Pancreas (tissue), 10 donors: ENCODE measurements around the gene CELF3. TPM values are rescaled to one million over a fixed set of nuclear protein-coding genes. Genes with fewer than 3 reads are reported as not detected.
A peak's percentile ranks its signal among the peaks of the same experiment; 100 is the strongest.

ENCODE experiments used
- ATAC-seq, 4 donors: fragments of 200-7000 bp; cut with Tn5 transposase; one replicate each; pipeline versions ENCODE4 v1.8.0 to v1.9.1; 2020; ENCODE audit warnings: mild to moderate bottlenecking in 4 of 4, moderate library complexity in 4 of 4
- DNase-seq, 6 donors: peaks; one replicate each; pipeline ENCODE4 v3.0.0-alpha.2; 2020
- FAIRE-seq: peaks from 2 replicates; lab custom pipeline; 2012; peaks lifted over from hg19 to GRCh38; lab: Jason Lieb, UNC
- H3K27ac ChIP-seq, 4 donors: fragments of 200-600 bp; sonication (generic); 1 replicate in 3 of 4; 2 replicates in 1 of 4; pipeline versions ENCODE4 v1.5.0 to v1.8.0; 2020
- H3K27me3 ChIP-seq, 4 donors: fragments of 200-600 bp; one replicate each; pipeline ENCODE4 v1.8.0; 2021
- H3K36me3 ChIP-seq, 3 donors: fragments of 200-600 bp; sonication (generic) in 1 of 3; one replicate each; pipeline versions ENCODE4 v1.5.0 to v1.8.0; 2020 to 2021
- H3K4me1 ChIP-seq, 3 donors: fragments of 200-600 bp; one replicate each; pipeline ENCODE4 v1.8.0; 2021
- H3K4me3 ChIP-seq, 4 donors: fragments of 200-600 bp; sonication (generic) in 2 of 4; one replicate each; pipeline versions ENCODE4 v1.5.0 to v1.8.0; 2020 to 2021
- H3K9me3 ChIP-seq, 4 donors: fragments of 200-600 bp; one replicate each; pipeline ENCODE4 v1.8.0; 2021
- WGBS, 2 donors: extraction: QIAGEN DNeasy Blood & Tissue Kit; methylation state at CpG; one replicate each; pipeline ENCODE4 v1.1.7; 2013; 5-methylcytosine and 5-hydroxymethylcytosine counted together
- intact Hi-C, 3 donors: fragments of 100-400 bp; cut with DNase I; formaldehyde crosslinking; loops; one replicate each; pipeline versions ENCODE4 v1.11.1 to v1.14.2; 2022
- polyA plus RNA-seq, 2 donors: library from polyadenylated mRNA; stranded (reverse); fragments of 200-250 nt; gene quantifications; one replicate each; pipeline ENCODE4 v1.2.3, GENCODE V29; 2013
- total RNA-seq, 6 donors: library from RNA; stranded (reverse); fragmentation: NEBNext Ultra II Directional in 4 of 6; extraction: Animal tissue kit (Norgen Biotek cat#: 25700) in 4 of 6; gene quantifications; one replicate each; pipeline versions ENCODE4 v1.2.1 to v1.2.4, GENCODE V29; 2021 to 2023
- TF ChIP-seq, protein P1 (sequence below), 4 donors: fragments of 200-600 bp; sonication (generic) in 3 of 4; IDR thresholded peaks; one replicate each; pipeline versions ENCODE4 v1.5.0 to v1.8.0; 2021; ENCODE audit warnings: antibody characterized with exemption in 4 of 4
- donor health status: healthy with polysubstance abuse.
- donor health status: DM: no; HTN: no; CAD: no; lungs with moderate emphysema.
- donor health status: DM: no; HTN: no; CAD: no.
- donor health status: control.
- donor health status: control.
- donor health status: Bipolar disorder and iron deficiency.
- donor health status: DM: yes; HTN: yes; CAD: no.
- donor health status: DM: no; HTN: no; CAD: no.
- donor health status: DM: no; HTN: no; CAD: no.
- donor health status: DM: yes; HTN: yes; CAD: no.

CELF3 gene
- total and polyA plus RNA-seq, 8 donors = 1.1 to 76.3 (median 5.9) TPM

GRCh38 chr1:151708891-151709290 lies 7.7 kb downstream of the CELF3 start:
- ATAC-seq (no peak), FAIRE-seq (no peak), DNase-seq (peak in 1 of 6 donors; percentile 62)
- Histone ChIP-seq H3K9me3 (no peaks in the 10 kb centered on the region), H3K27me3 (no peaks in the 10 kb centered on the region), H3K4me1 (no peaks in the 10 kb centered on the region), H3K27ac (no peak overlapping the region), H3K36me3 (no peaks in the 10 kb centered on the region), H3K4me3 (no peak overlapping the region)
- intact Hi-C loops = no loop called here
- TF ChIP-seq, protein P1, sequence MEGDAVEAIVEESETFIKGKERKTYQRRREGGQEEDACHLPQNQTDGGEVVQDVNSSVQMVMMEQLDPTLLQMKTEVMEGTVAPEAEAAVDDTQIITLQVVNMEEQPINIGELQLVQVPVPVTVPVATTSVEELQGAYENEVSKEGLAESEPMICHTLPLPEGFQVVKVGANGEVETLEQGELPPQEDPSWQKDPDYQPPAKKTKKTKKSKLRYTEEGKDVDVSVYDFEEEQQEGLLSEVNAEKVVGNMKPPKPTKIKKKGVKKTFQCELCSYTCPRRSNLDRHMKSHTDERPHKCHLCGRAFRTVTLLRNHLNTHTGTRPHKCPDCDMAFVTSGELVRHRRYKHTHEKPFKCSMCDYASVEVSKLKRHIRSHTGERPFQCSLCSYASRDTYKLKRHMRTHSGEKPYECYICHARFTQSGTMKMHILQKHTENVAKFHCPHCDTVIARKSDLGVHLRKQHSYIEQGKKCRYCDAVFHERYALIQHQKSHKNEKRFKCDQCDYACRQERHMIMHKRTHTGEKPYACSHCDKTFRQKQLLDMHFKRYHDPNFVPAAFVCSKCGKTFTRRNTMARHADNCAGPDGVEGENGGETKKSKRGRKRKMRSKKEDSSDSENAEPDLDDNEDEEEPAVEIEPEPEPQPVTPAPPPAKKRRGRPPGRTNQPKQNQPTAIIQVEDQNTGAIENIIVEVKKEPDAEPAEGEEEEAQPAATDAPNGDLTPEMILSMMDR (IDR thresholded peaks at IDR 0.05) = no peak
- 70 to 79% methylated on average over 15 of the region's 15 CpGs for WGBS, 2 donors

DNA sequence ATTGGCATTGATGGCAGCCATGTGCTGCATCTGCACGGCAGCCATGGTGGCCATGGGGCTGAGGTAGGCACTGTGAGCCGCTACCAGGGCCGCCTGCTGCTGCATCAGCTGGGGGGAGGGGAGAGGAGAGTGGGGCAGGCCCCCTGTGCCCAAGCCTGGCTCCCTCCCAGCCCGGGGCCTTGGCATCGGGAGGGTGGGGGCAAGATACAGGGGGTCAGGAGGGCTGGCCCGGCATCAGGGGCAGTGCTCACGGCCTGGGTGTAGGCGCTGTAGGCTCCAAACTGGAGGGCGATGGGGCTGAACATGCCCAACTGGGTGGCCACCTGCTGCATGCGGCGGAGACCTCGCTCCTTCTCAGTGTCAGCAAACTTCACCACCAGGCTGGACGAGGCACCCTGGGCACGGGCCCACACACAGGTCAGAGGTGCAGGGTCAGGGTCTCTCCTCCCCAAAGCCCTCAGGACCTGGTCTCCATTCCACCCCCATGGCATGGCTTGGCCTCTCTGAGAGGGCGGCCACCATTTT lies 9.0 kb downstream of the CELF3 start:
- Histone ChIP-seq H3K36me3 (no peaks in the 10 kb centered on the region), H3K4me3 (no peak overlapping the region), H3K27ac (no peak overlapping the region), H3K27me3 (no peaks in the 10 kb centered on the region), H3K9me3 (no peaks in the 10 kb centered on the region), H3K4me1 (no peaks in the 10 kb centered on the region)
- ATAC-seq (no peak), DNase-seq (peak in 1 of 6 donors; percentile 67), FAIRE-seq (no peak)
- 84 to 85% methylated on average over 13 to 15 of the region's 15 CpGs for WGBS, 2 donors
- intact Hi-C loops = no loop called here
- TF ChIP-seq, protein P1 (IDR thresholded peaks at IDR 0.05) = no peak

DNA sequence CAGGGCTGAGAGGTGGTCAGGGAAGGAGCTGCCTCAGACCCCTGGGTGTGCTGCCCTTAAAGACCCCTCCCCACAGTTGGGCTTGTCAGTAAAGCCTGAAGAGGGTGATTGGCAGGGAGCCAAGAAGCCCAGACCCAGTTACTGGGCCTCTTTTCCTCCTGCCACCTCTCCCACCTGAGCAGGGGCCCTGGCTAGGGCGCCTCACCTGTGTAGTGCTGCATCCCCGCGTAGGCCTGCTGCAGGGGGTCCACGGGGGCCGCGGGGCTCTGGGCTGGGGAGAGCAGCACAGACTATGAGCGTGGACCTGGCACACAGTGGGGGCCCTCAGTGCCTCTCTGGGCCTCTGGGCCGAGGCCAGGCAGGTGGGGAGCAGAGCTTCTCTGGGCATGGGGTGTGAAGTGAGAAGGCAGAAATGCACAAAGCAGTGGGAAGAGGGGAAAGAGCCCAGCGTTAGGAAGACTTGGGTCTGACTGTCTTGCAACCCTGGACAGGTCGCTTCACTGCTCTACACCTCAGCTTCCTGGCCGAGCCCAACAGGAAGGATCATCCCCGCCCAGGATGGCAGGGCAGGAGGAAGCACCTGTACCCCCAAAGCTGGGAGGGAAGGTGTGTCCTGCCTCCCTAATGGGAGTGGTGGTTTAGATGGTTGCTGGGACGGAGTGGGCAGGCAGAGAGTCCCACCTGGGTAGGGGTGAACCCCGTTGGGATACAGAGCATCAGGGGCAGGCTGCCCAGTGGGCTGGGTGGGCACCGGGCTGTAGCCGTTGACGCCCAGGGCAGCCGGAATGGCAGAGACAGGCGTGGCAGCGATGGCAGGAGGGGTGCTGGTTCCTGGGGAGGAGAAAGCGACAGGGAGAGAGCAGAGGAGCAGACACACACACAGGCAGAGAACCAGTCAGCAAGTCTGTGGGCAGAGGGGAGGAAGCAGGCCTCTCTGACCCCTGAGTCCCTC lies 9.9 kb downstream of the CELF3 start:
- H3K27me3 ChIP-seq = no peaks in the 10 kb centered on the region
- DNase-seq (peak in 1 of 6 donors; percentile 53), FAIRE-seq (no peak), ATAC-seq (no peak)
- TF ChIP-seq, protein P1 (IDR thresholded peaks at IDR 0.05) = no peak
- H3K4me1 ChIP-seq = no peaks in the 10 kb centered on the region
- no peaks in the 10 kb centered on the region for H3K9me3 ChIP-seq
- 73 to 78% methylated on average over 21 of the region's 21 CpGs for WGBS, 2 donors
- H3K36me3 ChIP-seq = no peaks in the 10 kb centered on the region
- H3K27ac ChIP-seq = no peak overlapping the region
- H3K4me3 ChIP-seq = no peak overlapping the region
- intact Hi-C loops = no loop called here

- Histone ChIP-seq H3K9me3 (no peaks in the 10 kb centered on the region), H3K4me3 (no peak overlapping the region), H3K27ac (no peak overlapping the region), H3K27me3 (no peaks in the 10 kb centered on the region), H3K36me3 (no peaks in the 10 kb centered on the region), H3K4me1 (no peaks in the 10 kb centered on the region)
- TF ChIP-seq, protein P1 (IDR thresholded peaks at IDR 0.05) = no peak
- DNase-seq = no peak
- intact Hi-C loops = no loop called here
- no peak for FAIRE-seq
- ATAC-seq = no peak
- 56 to 62% methylated on average over 10 to 11 of the region's 11 CpGs for WGBS, 2 donors
Observed at GRCh38 chr1:151705753-151706463, 10.7 kb downstream of the CELF3 start.
